ENCODE measurements around the gene JMY.

JMY gene

DNA sequence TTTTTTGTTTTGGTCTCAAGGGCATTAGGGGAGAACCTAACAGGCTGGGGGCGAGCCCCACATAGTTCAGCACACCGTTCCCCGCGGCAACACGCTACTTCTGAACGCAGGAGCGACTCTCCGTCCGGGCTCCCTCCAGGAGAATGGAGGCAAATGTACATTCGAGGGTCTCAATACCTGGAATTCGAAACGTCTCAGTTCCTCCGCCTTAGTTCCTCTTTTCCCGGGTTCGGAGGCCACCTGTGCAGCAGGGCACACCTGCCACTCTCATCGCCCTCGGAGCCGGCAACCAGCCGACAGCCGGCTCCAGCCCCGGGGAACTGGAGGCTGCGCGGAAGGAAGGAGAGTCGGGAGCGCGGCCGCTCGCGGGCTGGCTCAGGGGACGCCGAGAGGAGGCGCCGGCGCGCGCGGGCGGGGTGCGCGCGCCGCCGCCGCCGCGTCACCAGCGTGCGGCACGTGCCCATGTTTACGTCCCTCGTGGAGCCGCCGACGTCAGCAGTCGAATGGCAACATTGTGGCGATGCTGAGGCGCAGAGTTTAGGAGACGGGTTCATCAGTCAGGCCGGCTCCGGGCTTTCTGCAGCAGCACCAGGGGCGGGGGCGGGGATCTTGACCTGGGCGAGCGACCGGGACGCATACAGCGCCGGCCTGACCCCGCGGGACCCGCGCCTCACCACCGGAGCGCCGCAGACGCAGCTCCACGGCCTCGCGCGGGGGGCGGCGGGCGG is at the start of gene JMY:
TSS of gene JMY (plus strand) at position 498 of the 728 bp plus-strand sequence. CDS start 520 bp downstream, outside the sequence.
- peak; percentile 90 for DNase-seq

- no peak for DNase-seq
Observed at GRCh38 chr5:79186455-79186854, 49.5 kb upstream of the JMY start.

- no peak for DNase-seq
Observed at GRCh38 chr5:79189439-79190234, 46.3 kb upstream of the JMY start.

GRCh38 chr5:79190235-79190529 is 45.7 kb upstream of the JMY start:
- DNase-seq, result no peak

DNA sequence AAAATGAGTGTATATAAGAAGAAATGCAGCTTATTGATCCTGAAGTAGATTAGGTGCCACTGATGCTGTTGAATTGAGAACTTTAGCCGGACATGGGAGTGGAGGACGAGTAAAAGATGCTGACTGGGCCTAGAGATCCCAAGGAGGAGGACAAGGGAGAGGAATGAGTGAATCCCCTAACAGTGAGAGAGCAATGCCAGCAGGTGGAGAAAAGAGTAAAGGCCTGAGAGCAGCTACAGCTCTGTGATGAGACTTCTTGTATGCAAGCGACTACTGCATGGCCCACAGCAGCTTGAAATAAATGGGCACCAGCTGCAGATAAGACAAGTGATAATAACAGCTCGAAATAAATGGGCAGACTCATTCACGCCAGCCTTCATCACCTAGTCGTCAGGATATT is 44.5 kb upstream of the JMY start:
- DNase-seq, result no peak

- no peak for DNase-seq
Observed at GRCh38 chr5:79193643-79194042, 42.3 kb upstream of the JMY start.

GRCh38 chr5:79200573-79201183 is 35.3 kb upstream of the JMY start:
- no peak for DNase-seq

DNA sequence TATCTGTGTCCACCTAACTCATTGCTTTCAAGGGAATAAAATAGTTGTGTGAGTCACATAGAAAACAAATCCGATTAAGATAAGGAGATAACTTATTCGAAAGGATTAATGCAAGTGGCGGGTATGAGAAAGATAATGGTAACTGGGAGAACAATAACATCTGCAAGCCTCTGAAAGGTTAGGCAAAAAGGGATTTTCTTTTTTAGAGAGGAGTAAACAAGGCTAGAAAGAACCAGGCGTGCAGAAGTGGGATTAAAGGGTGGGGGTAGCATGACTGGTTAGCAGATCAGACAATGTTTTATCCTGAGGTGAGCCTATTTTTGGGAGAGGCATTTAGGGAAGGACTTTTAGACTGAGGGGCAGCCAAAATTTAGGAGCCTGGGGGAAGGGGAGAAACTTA is 34.7 kb upstream of the JMY start:
- DNase-seq, result no peak

GRCh38 chr5:79202076-79202475 is 33.9 kb upstream of the JMY start:
- no peak for DNase-seq

- no peak for DNase-seq
Observed at GRCh38 chr5:79205965-79206364, 30.0 kb upstream of the JMY start.

- DNase-seq, result no peak
Observed at GRCh38 chr5:79206541-79206940, 29.4 kb upstream of the JMY start.

GRCh38 chr5:79209505-79209904 is 26.4 kb upstream of the JMY start:
- no peak for DNase-seq

- no peak for DNase-seq
Observed at GRCh38 chr5:79224286-79224984, 11.5 kb upstream of the JMY start.

DNA sequence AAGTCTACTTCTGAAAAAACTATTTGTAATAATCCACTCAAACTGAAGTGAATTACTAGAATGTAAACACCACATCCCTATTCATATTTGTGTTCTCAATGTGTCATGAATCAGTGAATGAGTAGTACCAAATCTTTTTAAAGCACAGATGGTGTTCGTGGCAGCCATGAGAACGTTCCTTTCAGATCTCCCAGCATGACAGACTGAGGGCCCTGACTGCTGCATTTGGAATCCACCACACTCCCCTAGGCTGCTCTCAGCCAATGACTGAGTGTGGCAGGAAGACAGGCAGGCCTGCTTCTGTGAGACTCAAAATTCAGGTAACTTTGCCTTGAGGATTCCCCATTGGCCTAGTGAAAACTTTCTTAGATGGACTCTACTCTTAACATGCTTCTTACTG is 10.9 kb upstream of the JMY start:
- DNase-seq, result no peak

DNA sequence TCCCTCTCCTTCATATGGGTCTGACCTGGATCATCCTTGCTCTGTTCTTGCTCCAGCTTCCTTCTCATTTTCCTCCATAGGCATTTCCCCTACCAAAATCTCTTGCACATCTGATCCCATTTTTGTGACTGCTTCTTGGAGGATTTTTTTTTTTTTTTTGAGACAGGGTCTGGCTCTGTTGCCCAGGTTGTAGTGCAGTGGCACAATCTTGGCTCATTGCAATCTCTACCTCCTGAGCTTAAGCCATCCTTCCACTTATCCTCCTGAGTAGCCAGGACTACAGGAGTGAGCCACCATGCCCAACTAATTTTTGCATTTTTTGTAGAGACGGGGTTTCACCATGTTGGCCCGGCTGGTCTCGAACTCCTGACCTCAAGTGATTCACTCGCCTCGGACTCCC is 10.5 kb upstream of the JMY start:
- no peak for DNase-seq

DNA sequence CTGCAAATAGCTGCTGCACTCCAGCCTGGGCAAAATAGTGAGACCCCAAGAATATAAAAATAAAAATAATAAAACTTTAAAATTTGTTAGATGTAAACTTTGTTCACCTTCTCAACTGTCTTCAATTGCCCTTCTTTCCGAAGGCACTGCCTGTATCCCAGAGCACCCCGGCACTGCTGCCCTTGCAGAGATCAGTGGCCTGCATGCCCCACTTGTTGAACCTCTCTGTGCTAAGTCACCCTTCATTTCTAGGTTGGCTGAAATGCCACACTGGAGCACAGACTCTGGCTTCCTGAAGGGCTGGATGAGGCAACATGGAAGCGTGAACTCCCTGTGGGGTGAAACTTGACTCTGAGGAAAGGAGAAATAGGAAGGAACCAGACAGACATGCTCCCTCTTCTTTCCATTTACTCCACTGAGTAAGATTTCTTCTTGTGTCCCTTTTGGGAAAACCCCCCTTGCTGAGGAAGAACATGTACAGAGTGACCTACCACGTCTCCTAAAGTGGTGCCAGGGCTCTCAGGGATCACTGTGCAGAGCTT is 8.4 kb upstream of the JMY start:
- no peak for DNase-seq

DNA sequence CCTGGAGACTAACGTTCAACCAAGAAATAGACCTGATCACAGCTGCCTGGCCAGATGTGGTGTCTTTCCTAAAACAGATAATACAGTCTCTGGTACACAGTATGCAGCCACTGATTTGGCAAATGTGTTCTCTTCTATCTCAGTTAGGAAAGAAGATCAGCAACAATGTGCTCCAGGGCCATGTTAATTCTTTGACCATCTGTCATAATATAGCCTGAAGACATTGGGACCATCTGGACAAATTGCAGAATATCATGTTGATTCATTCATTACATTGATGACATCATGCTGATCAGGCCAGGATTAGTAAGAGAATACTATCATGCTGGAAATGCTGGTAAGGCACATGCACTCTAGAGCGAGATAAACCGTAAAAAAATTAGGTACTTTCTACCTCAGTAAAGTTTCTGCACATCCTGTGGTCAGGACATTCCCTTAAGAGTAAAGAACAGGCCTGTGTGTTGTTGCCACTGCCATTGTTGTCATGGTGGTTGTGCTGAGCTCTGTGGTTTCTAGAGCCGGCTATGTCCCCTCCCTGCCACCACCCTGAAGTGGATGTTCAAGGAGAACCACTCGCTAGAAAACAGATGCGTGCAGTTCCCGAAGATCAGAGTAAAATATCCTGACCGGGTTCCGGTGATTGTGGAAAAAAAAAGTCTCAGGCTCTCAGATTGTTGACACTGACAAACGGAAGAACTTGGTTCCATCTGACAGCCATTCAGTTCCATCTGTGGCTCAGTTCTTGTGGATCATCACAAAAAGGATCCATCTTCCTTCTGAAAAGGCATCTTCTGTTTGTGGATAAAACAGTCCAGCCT is 6.4 kb upstream of the JMY start:
- DNase-seq, result peak; percentile 73

GRCh38 chr5:79235261-79235633 is 684 bp upstream of the JMY start:
- peak; percentile 79 for DNase-seq

- no peak for DNase-seq
Observed at GRCh38 chr5:79236362-79236969, 535 bp downstream of the JMY start.

DNA sequence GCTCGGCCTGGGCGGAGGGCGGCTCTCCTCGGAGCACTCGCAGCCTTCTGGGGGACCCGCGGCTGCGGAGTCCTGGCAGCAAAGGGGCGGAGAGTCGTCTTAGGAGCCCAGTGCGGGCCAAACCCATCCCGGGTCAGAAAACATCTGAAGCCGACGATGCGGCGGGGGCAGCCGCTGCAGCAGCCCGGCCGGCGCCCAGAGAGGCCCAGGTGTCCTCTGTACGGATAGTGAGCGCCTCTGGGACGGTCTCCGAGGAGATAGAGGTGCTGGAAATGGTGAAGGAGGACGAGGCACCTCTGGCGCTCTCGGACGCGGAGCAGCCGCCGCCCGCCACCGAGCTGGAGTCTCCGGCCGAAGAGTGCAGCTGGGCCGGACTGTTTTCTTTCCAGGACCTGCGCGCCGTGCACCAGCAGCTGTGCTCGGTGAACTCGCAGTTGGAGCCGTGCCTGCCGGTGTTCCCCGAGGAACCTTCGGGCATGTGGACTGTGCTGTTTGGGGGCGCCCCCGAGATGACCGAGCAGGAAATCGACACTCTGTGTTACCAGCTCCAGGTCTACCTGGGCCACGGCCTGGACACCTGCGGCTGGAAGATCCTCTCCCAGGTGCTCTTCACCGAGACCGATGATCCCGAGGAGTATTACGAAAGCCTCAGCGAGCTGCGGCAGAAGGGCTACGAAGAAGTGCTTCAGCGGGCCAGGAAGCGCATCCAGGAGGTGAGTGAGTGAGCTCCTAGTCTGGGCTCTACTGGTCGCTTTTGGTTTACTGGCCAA is 1.2 kb downstream of the JMY start:
- DNase-seq, result peak; percentile 43
